ENCODE measurements around the gene PITX3.

The PITX3 gene

GRCh38 chr10:102230861-102231356 is 10.4 kb downstream of the PITX3 start:
- 2% methylated on average over 51 of the region's 52 CpGs for WGBS (ENCODE audit: insufficient coverage)
- Histone ChIP-seq H3K4me1 (ENCODE audit: control extremely low read depth in 1 of 4, control insufficient read depth in 4 of 4, insufficient read depth in 4 of 4, low read length in 3 of 4) (peaks cover 0 to 30% (median 30%) of the 10 kb centered on the region in 4 experiments), H3K27ac (ENCODE audit: insufficient read depth in 1 of 2, low read depth in 1 of 2, low read length in 2 of 2, poor library complexity in 1 of 2, severe bottlenecking in 2 of 2) (no peak overlapping the region), H3K36me3 (ENCODE audit: control insufficient read depth in 4 of 4, insufficient read depth in 4 of 4, low read length in 3 of 4) (no peaks in the 10 kb centered on the region), H3K4me3 (ENCODE audit: control insufficient read depth in 1 of 7, extremely low read depth in 1 of 7, insufficient read depth in 4 of 7, low read depth in 2 of 7, low read length in 6 of 7) (peak overlapping the region in 6 of 7 experiments; percentile 40 to 74 (median 55)), H3K9me3 (ENCODE audit: control extremely low read depth in 1 of 5, control insufficient read depth in 4 of 5, insufficient read depth in 2 of 5, low read depth in 1 of 5, low read length in 4 of 5) (no peaks in the 10 kb centered on the region), H3K27me3 (replicated peaks in 2 of 5; ENCODE audit: control insufficient read depth in 4 of 5, insufficient read depth in 5 of 5, low read length in 4 of 5) (peaks cover 5 to 85% (median 50%) of the 10 kb centered on the region in 5 experiments)
- ChIA-PET CTCF (interaction anchor here (0.8 to 23.8 kb wide), 32 partner anchors 9 to 348 kb away, joined by 3 to 611 read pairs (median 5); partner anchors contain the start of genes GBF1 and PITX3), POLR2A (interaction anchor here (0.5 kb wide), 1 partner anchor 157 kb away, joined by 5 read pairs; no protein-coding TSS in a partner anchor)
- peak in 2 of 3 donors; percentile 61 to 67 for DNase-seq

- no peaks in the 10 kb centered on the region for H3K36me3 ChIP-seq (ENCODE audit: control insufficient read depth in 4 of 4, insufficient read depth in 4 of 4, low read length in 3 of 4)
- H3K4me3 ChIP-seq (ENCODE audit: control insufficient read depth in 1 of 7, extremely low read depth in 1 of 7, insufficient read depth in 4 of 7, low read depth in 2 of 7, low read length in 6 of 7), result peak overlapping the region in 6 of 7 experiments; percentile 40 to 74 (median 55)
- 4% methylated on average over 47 of the region's 50 CpGs for whole genome bisulfite sequencing (ENCODE audit: insufficient coverage)
- H3K9me3 ChIP-seq (ENCODE audit: control extremely low read depth in 1 of 5, control insufficient read depth in 4 of 5, insufficient read depth in 2 of 5, low read depth in 1 of 5, low read length in 4 of 5), result no peaks in the 10 kb centered on the region
- H3K4me1 ChIP-seq (ENCODE audit: control extremely low read depth in 1 of 4, control insufficient read depth in 4 of 4, insufficient read depth in 4 of 4, low read length in 3 of 4), result peaks cover 0 to 35% (median 34%) of the 10 kb centered on the region in 4 experiments
- no peak overlapping the region for H3K27ac ChIP-seq (ENCODE audit: insufficient read depth in 1 of 2, low read depth in 1 of 2, low read length in 2 of 2, poor library complexity in 1 of 2, severe bottlenecking in 2 of 2)
- peak in 1 of 3 donors; percentile 35 for DNase-seq
- peaks cover 5 to 79% (median 48%) of the 10 kb centered on the region in 5 experiments for H3K27me3 ChIP-seq (replicated peaks in 2 of 5; ENCODE audit: control insufficient read depth in 4 of 5, insufficient read depth in 5 of 5, low read length in 4 of 5)
- ChIA-PET POLR2A (interaction anchor here (0.5 kb wide), 1 partner anchor 157 kb away, joined by 5 read pairs; no protein-coding TSS in a partner anchor), CTCF (interaction anchor here (0.7 to 23.8 kb wide), 37 partner anchors 9 to 351 kb away, joined by 3 to 611 read pairs (median 4); partner anchors contain the start of genes GBF1 and PITX3)
Measured at GRCh38 chr10:102230264-102230860, 10.9 kb downstream of the PITX3 start.

- WGBS (ENCODE audit: insufficient coverage), result 3% methylated on average over 21 of the region's 24 CpGs
- ChIA-PET POLR2A (no interaction called here), CTCF (interaction anchor here (0.6 to 23.8 kb wide), 40 partner anchors 10 to 351 kb away, joined by 3 to 611 read pairs (median 4); partner anchors contain the start of genes GBF1 and PITX3)
- Histone ChIP-seq H3K27me3 (replicated peaks in 2 of 5; ENCODE audit: control insufficient read depth in 4 of 5, insufficient read depth in 5 of 5, low read length in 4 of 5) (peaks cover 5 to 79% (median 44%) of the 10 kb centered on the region in 5 experiments), H3K9me3 (ENCODE audit: control extremely low read depth in 1 of 5, control insufficient read depth in 4 of 5, insufficient read depth in 2 of 5, low read depth in 1 of 5, low read length in 4 of 5) (no peaks in the 10 kb centered on the region), H3K27ac (ENCODE audit: insufficient read depth in 1 of 2, low read depth in 1 of 2, low read length in 2 of 2, poor library complexity in 1 of 2, severe bottlenecking in 2 of 2) (no peak overlapping the region), H3K4me1 (ENCODE audit: control extremely low read depth in 1 of 4, control insufficient read depth in 4 of 4, insufficient read depth in 4 of 4, low read length in 3 of 4) (peaks cover 0 to 36% (median 35%) of the 10 kb centered on the region in 4 experiments), H3K4me3 (ENCODE audit: control insufficient read depth in 1 of 7, extremely low read depth in 1 of 7, insufficient read depth in 4 of 7, low read depth in 2 of 7, low read length in 6 of 7) (peak overlapping the region in 4 of 7 experiments; percentile 46 to 74 (median 67)), H3K36me3 (ENCODE audit: control insufficient read depth in 4 of 4, insufficient read depth in 4 of 4, low read length in 3 of 4) (no peaks in the 10 kb centered on the region)
- DNase-seq, result peak; percentile 76 to 86 (median 81)
Measured at GRCh38 chr10:102229810-102230263, 11.5 kb downstream of the PITX3 start.

GRCh38 chr10:102227050-102227449 is 14.3 kb downstream of the PITX3 start:
- peak in 1 of 3 donors; percentile 32 for DNase-seq
- ChIA-PET POLR2A (no interaction called here), CTCF (interaction anchor here (0.9 to 23.8 kb wide), 23 partner anchors 9 to 252 kb away, joined by 3 to 611 read pairs (median 4); partner anchors contain the start of gene GBF1)
- Histone ChIP-seq H3K27ac (ENCODE audit: insufficient read depth in 1 of 2, low read depth in 1 of 2, low read length in 2 of 2, poor library complexity in 1 of 2, severe bottlenecking in 2 of 2) (no peak overlapping the region), H3K4me3 (ENCODE audit: control insufficient read depth in 1 of 7, extremely low read depth in 1 of 7, insufficient read depth in 4 of 7, low read depth in 2 of 7, low read length in 6 of 7) (no peak overlapping the region), H3K27me3 (replicated peaks in 2 of 5; ENCODE audit: control insufficient read depth in 4 of 5, insufficient read depth in 5 of 5, low read length in 4 of 5) (peaks cover 3 to 57% (median 30%) of the 10 kb centered on the region in 5 experiments), H3K4me1 (ENCODE audit: control extremely low read depth in 1 of 4, control insufficient read depth in 4 of 4, insufficient read depth in 4 of 4, low read length in 3 of 4) (peaks cover 0 to 36% (median 35%) of the 10 kb centered on the region in 4 experiments), H3K9me3 (ENCODE audit: control extremely low read depth in 1 of 5, control insufficient read depth in 4 of 5, insufficient read depth in 2 of 5, low read depth in 1 of 5, low read length in 4 of 5) (no peaks in the 10 kb centered on the region), H3K36me3 (ENCODE audit: control insufficient read depth in 4 of 4, insufficient read depth in 4 of 4, low read length in 3 of 4) (no peaks in the 10 kb centered on the region)
- WGBS (ENCODE audit: insufficient coverage), result 75% methylated on average over 4 of the region's 8 CpGs

GRCh38 chr10:102226542-102226870 is 14.8 kb downstream of the PITX3 start:
- Histone ChIP-seq H3K27me3 (replicated peaks in 2 of 5; ENCODE audit: control insufficient read depth in 4 of 5, insufficient read depth in 5 of 5, low read length in 4 of 5) (peaks cover 3 to 52% (median 30%) of the 10 kb centered on the region in 5 experiments), H3K4me3 (ENCODE audit: control insufficient read depth in 1 of 7, extremely low read depth in 1 of 7, insufficient read depth in 4 of 7, low read depth in 2 of 7, low read length in 6 of 7) (peak overlapping the region in 3 of 7 experiments; percentile 9 to 69 (median 57)), H3K9me3 (ENCODE audit: control extremely low read depth in 1 of 5, control insufficient read depth in 4 of 5, insufficient read depth in 2 of 5, low read depth in 1 of 5, low read length in 4 of 5) (no peaks in the 10 kb centered on the region), H3K36me3 (ENCODE audit: control insufficient read depth in 4 of 4, insufficient read depth in 4 of 4, low read length in 3 of 4) (no peaks in the 10 kb centered on the region), H3K27ac (ENCODE audit: insufficient read depth in 1 of 2, low read depth in 1 of 2, low read length in 2 of 2, poor library complexity in 1 of 2, severe bottlenecking in 2 of 2) (no peak overlapping the region), H3K4me1 (ENCODE audit: control extremely low read depth in 1 of 4, control insufficient read depth in 4 of 4, insufficient read depth in 4 of 4, low read length in 3 of 4) (peaks cover 0 to 32% (median 31%) of the 10 kb centered on the region in 4 experiments)
- ChIA-PET POLR2A (no interaction called here), CTCF (interaction anchor here (0.9 to 23.8 kb wide), 19 partner anchors 10 to 195 kb away, joined by 3 to 611 read pairs (median 3); no protein-coding TSS in a partner anchor)
- WGBS (ENCODE audit: insufficient coverage), result 64% methylated on average over 8 of the region's 8 CpGs
- no peak for DNase-seq

- Histone ChIP-seq H3K9me3 (ENCODE audit: control extremely low read depth in 1 of 5, control insufficient read depth in 4 of 5, insufficient read depth in 2 of 5, low read depth in 1 of 5, low read length in 4 of 5) (no peaks in the 10 kb centered on the region), H3K27me3 (replicated peaks in 2 of 5; ENCODE audit: control insufficient read depth in 4 of 5, insufficient read depth in 5 of 5, low read length in 4 of 5) (peaks cover 6 to 46% (median 26%) of the 10 kb centered on the region in 5 experiments), H3K36me3 (ENCODE audit: control insufficient read depth in 4 of 4, insufficient read depth in 4 of 4, low read length in 3 of 4) (no peaks in the 10 kb centered on the region), H3K27ac (ENCODE audit: insufficient read depth in 1 of 2, low read depth in 1 of 2, low read length in 2 of 2, poor library complexity in 1 of 2, severe bottlenecking in 2 of 2) (no peak within 1 kb of the TSS), H3K4me3 (ENCODE audit: control insufficient read depth in 1 of 7, extremely low read depth in 1 of 7, insufficient read depth in 4 of 7, low read depth in 2 of 7, low read length in 6 of 7) (peak within 1 kb of the TSS in 4 of 7 experiments; percentile 9 to 69 (median 36)), H3K4me1 (ENCODE audit: control extremely low read depth in 1 of 4, control insufficient read depth in 4 of 4, insufficient read depth in 4 of 4, low read length in 3 of 4) (peaks cover 0 to 26% (median 25%) of the 10 kb centered on the region in 4 experiments)
- 7% methylated on average over 37 of the region's 47 CpGs for WGBS (ENCODE audit: insufficient coverage)
- peak; percentile 90 to 96 (median 95) for DNase-seq
- ChIA-PET CTCF (interaction anchor here (0.5 to 23.8 kb wide), 14 partner anchors 10 to 240 kb away, joined by 3 to 611 read pairs (median 4); no protein-coding TSS in a partner anchor), POLR2A (no interaction called here)
Measured at GRCh38 chr10:102225646-102226541, 15.4 kb downstream of the PITX3 start, which contains the start of gene ELOVL3. ELOVL3 (plus strand) TSS chr10:102226299; CDS start chr10:102226549, 250 bp downstream.

All from common myeloid progenitor, CD34-positive (primary cell).